Hepatic stellate cell (primary cell): ENCODE results near the gene EML5.
A peak's percentile ranks its signal among the peaks of the same experiment; 100 is the strongest.
"Not testable (repeated sequence)": the region's sequence is repeated elsewhere in the genome, so short reads cannot be mapped to it uniquely, and the experiment has no call there.

Source experiments
- DNase-seq: peaks from one replicate; pipeline ENCODE4 v3.0.0; 2011; ENCODE audit warnings: low spot score

Gene EML5

DNA sequence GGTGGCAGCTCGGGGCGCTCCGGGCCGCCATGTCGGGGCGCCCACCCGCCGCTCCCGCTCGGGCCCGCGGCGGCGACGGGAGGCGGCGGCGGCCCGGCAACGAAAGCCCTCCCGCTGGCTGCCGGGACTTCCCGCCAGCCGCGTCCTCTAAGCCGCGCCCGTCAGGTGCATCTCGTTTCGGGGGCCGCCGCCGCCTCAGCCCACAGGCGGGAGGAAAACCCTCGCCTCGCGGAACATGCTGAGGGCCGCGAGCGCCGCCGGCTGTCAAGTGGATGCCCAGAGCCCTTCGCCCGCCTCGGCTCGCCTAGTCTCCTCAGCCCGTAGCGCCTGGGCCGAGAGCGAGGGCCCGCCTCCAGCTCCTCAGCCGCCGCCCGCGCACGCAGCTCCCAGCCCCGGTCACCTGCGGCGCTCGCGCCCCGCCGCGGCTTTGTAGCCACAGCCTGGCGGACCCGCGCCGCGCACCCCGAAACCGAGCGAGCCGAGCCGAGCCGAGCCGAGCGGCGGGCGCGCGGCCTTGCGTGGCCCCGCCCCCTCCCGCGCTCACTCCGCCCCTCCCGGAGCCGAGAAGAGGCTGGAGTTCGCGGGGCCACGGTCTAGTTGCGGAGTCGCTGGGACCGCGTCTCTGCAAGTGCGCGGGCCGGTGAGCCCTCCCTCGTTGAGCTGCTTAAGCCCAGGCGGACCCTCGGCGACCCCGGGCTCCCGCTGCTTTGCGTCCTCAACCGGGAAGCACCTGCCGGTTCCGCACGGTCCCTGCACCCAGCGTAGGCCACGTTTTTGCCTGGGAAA lies at the start of gene EML5:
Gene EML5 (minus strand): TSS at position 481 of the 786 bp plus-strand sequence. CDS start 450 bp downstream, at position 31.
- DNase-seq = peak; percentile 49

DNA sequence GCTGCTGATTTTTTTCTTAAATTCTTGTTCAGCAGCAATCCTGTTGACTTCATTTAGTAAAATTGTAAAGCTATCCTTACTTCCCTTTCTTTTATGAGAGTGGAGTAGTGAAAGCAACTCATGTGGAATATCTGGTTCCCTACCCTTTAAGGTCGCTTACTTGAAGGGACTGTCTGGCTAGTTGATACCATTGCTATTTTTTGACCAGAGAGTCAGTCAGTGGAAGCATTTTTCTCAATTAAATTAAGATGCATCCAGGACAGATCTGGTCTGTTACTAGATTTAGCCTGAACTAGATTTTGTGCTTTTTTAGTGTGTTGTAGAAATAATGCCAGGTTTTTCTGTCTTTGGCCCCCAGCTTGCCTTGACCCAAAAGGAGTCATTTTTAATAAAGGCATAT lies 49.7 kb upstream of the EML5 start:
- no peak for DNase-seq

DNA sequence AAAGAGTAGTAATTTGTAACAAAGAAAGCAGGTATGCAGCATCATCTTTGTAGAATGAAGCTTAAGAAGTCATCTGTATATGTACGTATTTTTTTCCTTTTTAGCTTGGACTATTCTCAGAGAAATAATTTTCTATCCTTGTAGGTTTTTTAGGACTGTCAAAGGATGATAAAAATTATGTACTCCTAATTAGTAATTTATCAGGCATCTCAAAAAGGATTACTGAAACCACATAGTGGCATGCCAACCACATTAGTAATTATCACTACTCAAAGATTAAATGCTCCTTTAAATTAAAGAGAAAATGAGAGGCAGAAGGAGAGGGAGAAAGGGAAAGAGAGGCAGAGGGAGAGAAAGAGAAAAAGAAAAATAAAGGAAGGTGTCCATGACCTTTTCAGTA lies 49.0 kb upstream of the EML5 start:
- DNase-seq = no peak

DNA sequence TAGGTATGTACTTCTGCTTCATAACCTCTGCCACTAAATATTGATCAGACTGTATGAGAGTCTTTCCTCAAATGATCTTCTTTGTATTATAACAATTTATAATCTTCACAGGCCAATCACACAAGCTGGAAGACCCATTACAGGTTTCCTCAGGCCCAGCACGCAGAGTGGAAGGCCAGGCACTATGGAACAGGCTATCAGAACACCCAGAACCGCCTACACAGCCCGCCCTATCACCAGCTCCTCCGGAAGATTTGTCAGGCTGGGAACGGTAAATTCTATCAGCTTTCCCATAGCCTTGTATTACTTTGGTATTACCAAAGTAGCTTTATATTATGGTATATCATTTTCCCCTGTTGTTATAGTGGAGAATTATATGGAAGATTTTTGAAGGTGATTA lies 48.2 kb upstream of the EML5 start:
- no peak for DNase-seq

DNA sequence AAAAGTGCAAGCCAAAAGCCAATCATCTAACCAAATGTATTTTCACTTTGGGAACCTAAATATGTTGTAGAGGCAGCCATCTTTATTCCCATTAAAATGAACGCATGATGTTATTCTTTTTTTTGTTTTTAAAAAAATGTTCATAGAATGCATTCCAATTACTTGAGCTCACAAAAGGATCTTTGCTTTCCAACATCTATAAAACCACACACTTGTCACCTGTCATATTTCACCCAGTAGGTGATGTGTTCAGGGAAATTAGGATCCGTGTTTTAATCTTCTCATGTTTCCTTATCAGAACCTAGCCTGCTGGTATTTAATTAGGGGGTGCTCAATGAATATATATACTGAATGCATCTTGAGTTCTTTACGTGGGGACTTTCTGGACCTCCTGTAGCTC lies 45.3 kb upstream of the EML5 start:
- no peak for DNase-seq

DNA sequence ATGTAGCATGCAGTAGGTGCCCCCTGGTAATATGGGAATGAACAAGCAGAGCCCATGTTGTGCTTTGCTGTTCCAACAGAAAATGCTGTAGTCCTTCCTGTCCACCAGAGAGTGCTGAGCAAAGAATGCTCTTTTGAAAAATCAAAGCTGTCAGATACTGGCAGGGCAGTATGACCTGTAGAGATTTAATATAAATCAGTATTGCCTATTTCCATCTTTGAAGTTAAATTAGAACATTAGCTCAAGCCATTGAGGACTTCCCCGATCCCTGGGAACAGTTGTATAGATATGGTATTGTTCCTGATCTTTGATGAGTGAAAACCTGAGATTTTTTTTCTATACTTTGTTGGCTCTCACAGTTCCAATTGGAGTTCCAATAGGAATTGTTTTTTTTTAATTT lies 44.7 kb upstream of the EML5 start:
- DNase-seq = no peak

DNA sequence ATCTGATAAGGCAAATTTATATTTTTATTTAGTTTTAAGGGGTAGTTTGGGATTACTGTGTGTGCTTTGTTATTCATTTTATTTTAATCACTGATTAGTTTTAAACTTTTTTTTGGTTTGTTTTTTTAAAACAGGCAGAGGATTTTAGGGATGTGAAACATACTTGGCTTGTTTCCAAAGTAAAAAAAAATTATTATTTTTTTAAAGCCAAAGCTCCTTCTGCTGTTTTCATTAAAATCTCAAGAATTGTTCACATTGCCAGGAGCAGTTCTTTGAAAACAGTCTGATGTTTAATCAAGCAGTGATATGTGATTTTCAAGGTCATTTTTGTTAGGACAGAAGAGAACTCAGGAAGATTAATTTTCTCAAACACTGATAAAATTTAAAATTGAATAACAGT lies 42.9 kb upstream of the EML5 start:
- DNase-seq = no peak

DNA sequence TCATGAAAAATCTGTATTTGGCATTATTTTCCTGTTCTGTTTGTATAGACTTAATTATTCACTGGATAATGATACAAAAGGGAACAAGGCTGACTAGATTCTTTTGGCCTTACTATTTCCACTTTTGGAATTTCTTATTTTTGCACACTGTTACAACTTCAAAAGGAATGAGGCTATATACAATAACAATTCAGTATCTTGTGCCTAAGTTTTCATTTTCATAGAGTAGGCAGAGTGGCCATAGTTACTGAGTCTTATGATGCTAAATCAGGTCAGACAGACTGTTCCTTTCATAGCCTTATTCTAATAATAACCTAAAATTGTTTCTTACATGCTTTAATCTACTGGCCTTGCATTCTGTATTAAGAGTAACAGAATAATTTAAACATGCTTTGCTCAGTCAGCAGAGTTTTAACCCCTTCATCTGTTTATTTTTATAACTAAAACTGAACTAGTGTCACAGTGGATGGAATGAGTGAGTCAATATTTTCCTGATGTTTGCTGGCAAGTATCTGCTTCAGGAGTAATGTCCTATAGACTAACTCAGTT lies 42.2 kb upstream of the EML5 start:
- DNase-seq = peak; percentile 18

DNA sequence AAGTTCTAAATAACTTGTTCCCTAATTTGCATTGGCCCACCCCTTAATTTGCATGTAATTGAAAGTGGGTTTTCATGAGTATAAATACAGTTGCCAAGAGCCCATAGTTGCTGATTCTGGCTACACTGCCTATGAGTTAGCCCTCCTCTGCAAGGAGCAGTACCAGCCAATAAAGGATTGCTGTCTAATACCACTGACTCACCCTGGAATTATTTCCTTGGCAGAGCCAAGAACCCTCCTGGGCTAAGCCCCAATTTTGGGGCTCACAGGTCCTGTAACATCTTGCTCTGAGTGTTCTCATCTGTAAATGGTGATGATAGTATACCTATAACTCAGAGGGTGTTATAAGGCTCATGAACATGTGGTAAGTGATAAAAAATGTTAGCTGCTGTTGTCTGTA lies 38.5 kb upstream of the EML5 start:
- peak; percentile 17 for DNase-seq

DNA sequence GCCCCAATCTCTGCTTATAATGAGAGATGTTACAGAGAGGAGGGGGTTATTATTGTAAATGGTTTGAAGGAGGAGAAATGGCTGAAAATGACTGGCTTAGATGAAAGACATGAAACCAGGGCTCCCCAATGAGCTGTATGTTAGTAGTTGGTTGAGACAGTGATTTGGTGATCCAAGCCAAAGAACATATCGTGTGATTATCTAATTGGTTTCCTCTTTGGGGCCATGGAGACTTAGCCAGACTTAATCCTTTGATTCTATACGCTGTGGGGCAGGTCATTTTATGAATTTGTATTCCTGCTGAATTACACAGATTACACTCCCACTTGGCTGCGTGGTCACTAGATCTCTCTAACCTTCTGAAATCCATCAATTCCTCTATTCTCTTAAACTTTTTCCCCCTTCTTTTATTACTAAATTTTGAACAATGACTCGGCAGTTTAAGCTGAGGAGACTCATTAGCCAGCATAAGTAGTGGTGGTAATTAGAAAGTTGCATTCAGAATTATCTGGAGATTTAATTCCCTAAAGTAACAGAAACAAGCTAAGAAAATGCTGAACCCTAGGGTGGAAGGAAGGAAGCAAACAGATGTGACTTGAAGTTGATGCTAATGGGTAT lies 37.0 kb upstream of the EML5 start:
- DNase-seq = no peak

DNA sequence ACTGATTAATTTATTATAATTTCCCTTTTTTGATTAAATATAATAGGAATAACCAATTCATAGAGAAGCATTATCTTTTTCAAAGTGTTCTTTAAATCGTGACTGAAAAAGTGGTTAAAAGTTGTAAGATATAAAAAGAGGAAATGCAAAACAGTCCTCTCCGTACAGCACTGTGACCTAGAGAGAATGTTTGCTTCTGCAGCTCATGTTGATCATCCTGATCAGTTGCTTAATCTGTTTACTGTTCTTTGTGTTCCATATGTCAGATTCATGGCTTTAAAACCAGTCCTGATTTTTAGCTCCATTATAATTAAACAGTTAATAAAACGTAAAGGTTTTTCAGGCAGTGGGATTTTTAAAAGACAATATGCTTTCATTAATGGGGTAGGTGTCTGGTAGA lies 36.4 kb upstream of the EML5 start:
- no peak for DNase-seq

DNA sequence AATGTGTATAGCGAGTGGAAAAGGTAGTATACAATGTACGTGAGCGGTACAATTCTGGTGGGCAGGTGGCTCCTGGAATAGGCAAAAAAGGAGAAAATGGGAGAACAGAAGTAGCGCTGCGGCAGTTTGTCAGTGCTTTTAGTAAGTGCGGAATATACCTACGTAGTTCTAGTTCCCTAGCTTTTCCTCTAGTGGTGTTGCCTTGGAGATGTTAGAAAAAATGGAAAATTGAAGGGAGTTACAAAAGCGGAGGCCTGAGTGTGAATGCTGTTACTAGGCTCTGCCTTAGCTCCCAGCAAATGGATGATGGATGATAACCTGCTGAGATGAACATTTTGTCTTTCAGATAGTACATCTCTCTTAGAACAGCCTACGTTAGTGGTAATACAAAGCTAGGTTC lies 32.8 kb upstream of the EML5 start:
- no peak for DNase-seq

DNA sequence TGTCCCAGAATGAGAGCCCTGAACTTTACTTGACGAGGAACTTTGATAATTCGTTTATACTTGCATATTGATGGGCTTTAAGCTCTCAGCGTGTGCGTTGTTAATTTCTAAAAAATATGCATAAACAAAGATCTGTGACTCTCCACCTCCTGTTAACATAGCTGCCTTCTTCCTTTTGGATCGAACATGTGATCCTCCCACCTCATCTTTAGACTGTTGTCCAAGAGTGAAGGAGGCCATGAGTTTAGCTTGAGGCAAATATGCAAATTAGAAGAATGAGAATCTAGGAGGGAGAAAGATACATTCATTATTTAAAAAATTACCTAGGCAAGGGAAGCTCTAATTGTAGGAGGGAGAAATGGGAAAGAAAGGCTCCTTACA lies 32.3 kb upstream of the EML5 start:
- peak; percentile 9 for DNase-seq

DNA sequence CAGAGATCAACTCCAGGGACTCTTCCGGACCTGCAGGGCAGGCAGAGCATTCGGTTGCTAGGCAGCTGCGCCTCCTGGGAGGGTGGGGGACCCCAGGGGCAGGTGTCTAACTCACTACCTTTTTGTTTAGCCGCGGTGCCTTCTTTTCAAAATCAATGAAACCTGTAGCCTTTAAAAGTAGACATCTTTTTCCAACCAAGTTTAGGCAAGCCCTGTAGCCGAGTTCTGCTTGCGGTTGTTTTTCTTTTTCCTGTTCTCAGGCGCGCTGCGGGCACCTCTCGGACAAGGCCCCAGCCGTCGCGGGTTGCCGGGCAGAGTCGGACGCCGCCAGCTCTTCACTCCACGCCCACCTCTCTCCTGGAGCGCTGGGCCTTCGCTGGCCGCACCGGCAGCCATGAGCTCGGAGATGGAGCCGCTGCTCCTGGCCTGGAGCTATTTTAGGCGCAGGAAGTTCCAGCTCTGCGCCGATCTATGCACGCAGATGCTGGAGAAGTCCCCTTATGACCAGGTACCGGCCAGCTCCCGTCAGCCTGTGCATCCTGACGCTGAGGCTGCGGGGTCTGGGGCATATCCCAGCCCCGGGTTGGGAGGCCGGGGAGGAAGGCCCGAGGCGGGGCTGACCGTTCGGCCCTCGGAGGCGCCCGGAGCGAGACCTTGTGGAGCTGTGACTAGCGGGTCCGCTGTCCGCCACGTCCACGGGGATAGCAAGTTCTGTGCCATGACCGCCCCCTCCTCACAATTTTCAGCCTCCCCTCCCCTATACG lies 31.7 kb upstream of the EML5 start, which contains the start of gene TTC8:
Gene TTC8 (plus strand): TSS at position 338 of the 764 bp plus-strand sequence. CDS start 57 bp downstream, at position 395.
- DNase-seq = peak; percentile 86

DNA sequence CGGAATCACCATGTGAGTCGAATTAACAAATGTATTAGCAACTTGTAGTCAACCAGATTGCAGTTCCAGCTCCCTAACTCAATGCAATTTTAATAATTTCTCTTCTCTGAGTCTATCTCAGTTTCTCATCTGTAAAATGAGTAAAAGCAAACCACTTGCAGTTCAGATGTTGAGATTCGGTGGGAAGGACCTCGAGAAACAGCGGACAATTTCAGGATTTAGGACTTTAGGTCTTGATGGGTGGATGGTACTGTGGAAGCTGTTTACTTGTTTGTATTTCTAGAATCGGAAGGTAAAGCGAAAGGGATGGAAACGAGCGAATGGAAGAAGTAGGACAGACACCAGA lies 31.2 kb upstream of the EML5 start:
- no peak for DNase-seq

DNA sequence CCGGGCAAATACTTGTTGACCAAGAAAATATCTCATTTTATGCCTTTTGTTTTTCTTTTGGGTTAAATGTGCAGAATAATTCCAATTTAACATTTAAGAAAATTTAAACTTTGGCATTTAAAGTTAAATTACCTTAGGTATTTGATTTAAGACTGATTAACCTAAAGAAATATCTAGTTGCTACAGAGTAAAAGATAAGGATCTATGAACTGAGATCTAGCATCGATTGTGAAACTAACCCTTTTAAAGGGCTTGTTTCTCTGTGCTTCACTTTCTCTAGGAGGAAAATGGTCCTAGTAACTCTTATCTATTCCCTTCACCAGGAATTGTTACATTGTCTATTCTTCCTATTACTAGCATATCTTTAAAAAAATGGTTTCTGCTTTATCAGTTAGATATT lies 29.1 kb upstream of the EML5 start:
- DNase-seq = no peak

DNA sequence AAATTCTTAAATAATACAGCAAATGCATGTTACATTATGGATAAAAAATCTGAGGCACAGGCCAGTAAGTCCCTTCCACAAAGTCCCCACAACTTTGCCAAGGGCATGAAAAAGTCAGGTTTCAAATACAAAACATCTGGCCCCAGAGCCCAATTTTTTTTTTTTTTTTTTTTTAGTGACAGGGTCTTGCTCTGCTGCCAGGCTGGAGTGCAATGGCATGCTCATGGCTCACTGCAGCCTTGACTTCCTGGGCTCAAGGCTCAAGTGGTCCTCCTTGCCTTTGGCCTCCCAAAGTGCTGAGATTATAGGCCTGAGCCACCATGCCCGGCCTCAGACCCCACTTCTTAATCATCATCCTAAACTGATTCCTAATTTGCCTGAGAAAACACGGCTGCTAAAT lies 28.6 kb upstream of the EML5 start:
- DNase-seq = no peak

DNA sequence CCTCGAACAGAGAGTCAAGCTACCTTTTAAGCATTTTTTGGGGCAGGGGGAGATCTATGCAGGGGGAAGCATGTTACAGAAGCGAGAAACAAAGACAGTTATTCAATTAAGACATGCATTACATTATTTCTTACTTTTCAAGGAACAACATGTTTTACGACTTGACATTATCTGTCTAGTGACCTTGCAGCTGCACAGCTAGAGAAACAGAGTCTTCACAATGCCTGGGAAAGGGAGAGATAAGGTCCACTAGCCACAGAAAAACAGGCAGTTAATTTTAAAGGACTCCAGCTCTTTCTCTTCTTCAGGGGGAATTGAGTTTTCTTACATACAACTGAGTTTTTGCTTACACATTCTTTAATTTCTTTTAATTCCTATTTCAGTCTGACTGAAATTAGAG lies 26.9 kb upstream of the EML5 start:
- not testable (repeated sequence) for DNase-seq

DNA sequence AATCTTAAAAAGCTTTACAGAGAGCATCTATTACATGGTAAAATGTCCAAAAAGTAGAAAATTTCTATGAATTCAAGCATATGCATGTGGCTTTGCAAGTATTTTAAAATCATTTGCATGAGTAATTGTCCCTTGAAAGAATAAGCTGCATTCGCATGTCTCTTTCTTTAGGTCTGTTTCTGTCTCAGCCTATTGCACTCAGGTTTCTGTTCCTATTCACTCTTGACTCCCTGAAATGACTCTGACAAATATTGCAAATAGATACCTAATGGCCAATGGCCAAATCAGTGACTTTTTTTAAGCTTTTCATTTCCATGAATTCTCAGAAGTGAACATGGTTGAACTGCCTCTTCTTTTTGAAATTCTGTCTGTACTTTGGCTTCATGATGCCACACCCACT lies 25.3 kb upstream of the EML5 start:
- DNase-seq = no peak

DNA sequence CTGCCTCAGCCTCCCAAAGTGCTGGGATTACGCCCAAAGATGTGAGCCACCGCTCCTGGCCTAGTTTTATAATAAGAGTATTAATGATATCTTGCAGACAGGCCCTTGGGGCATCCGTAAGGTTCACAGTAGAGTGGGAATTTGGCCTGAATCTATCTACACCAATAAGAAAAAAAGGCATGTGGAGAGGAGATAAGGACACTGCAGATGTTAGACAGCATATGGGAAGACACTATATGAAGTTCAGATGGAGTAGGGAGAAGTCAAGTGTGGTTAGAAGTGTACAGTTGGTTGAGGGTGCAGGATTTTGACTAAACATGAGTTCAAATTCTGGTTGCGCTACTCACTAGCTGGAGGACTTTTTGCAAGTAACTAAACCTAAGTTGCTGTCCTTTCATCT lies 23.2 kb upstream of the EML5 start:
- no peak for DNase-seq

DNA sequence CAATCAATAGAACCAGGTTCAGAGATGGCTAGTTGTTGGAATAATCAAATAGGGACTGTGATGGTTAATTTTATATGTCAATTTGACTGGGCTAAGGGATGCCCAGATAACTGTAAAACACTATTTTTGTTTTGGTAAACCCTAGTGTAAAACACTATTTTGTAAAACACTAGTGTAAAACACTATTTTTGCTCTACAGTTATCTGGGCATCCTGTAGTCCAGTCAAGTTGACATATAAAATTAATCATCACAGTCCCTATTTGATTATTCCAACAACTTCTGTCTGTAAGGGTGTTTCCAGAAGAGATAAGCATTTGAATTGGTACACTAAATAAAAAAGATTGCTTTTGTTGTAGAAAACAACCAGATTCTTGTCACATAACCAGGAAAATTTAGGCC lies 15.6 kb upstream of the EML5 start:
- DNase-seq = no peak

DNA sequence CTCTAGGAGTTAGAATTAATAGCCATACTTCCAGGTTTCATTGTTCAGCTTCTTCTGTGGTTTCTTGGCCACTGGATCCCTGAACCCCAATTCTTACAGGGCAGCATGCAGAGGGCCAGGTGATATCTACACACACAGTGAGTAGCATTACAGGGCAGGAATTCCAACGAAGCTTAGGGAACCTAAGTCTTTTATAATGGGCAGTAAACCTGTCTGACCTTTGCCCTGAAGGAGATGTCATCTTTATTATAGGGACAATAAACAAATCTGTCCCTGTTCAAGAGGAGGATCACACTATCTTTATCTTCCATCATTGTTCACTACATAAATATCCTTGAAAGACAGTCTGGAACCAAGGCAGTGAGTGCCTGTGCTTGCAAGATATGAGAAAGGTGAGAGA lies 11.7 kb upstream of the EML5 start:
- DNase-seq = no peak

DNA sequence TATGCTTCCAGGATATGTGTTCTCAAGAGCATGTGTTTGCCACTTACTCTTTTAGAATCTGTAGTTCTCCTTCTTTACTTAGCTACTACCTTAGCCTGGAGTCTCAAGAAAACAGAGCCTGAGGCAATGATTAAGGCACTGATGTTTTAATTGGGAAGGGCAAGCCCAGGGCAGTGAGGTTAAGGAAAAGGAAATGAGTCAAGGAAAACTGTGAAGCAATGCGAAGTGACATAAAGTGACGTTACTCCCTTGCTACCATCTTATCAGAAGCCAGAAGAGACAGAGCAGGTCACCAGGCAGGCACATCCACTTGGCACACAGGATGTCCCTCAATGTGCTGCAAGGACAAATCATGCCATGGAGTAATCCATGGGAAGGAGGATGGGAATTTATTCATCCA lies 11.3 kb upstream of the EML5 start:
- DNase-seq = no peak
